Amniotic epithelial cell (primary cell): ENCODE measurements around the gene OXGR1.
"Not testable (repeated sequence)": the region's sequence is repeated elsewhere in the genome, so short reads cannot be mapped to it uniquely, and the experiment has no call there.

ENCODE experiments used
- DNase-seq: peaks from one replicate; pipeline ENCODE4 v3.0.0-alpha.2; 2010; ENCODE audit warnings: low read depth

The OXGR1 gene

GRCh38 chr13:97005625-97006262 is 11.5 kb upstream of the OXGR1 start:
- DNase-seq: peak; percentile 85

- DNase-seq: peak; percentile 61
These were observed 10.6 kb upstream of the OXGR1 start for GRCh38 chr13:97004886-97005285.

GRCh38 chr13:97004096-97004876 is 10.0 kb upstream of the OXGR1 start:
- peak; percentile 98 for DNase-seq

GRCh38 chr13:97003071-97003470 is 8.8 kb upstream of the OXGR1 start:
- peak; percentile 80 for DNase-seq

- peak; percentile 98 for DNase-seq
These were observed 8.3 kb upstream of the OXGR1 start for GRCh38 chr13:97002581-97002980.

- DNase-seq: no peak
These were observed 7.4 kb upstream of the OXGR1 start for GRCh38 chr13:97001636-97002035.

- peak; percentile 94 for DNase-seq
These were observed 6.1 kb upstream of the OXGR1 start for GRCh38 chr13:97000295-97000925.

GRCh38 chr13:96999091-96999490 is 4.8 kb upstream of the OXGR1 start:
- DNase-seq: no peak

- DNase-seq: no peak
These were observed 3.8 kb upstream of the OXGR1 start for GRCh38 chr13:96998051-96998450.

- DNase-seq: no peak
These were observed 2.6 kb upstream of the OXGR1 start for GRCh38 chr13:96996886-96997285.

GRCh38 chr13:96996107-96996506 is 1.8 kb upstream of the OXGR1 start:
- DNase-seq: no peak

- DNase-seq: no peak
These were observed 575 bp upstream of the OXGR1 start for GRCh38 chr13:96994858-96995243.

- DNase-seq: no peak
These were observed 651 bp downstream of the OXGR1 start for GRCh38 chr13:96993634-96994016.

GRCh38 chr13:96992633-96993032 is 1.6 kb downstream of the OXGR1 start:
- DNase-seq: no peak

GRCh38 chr13:96991072-96991471 is 3.2 kb downstream of the OXGR1 start:
- no peak for DNase-seq

- DNase-seq: no peak
These were observed 5.8 kb downstream of the OXGR1 start for GRCh38 chr13:96988441-96988840.

GRCh38 chr13:96984051-96984508 is 10.2 kb downstream of the OXGR1 start:
- no peak for DNase-seq

- DNase-seq: no peak
These were observed 11.6 kb downstream of the OXGR1 start for GRCh38 chr13:96982672-96983071.

GRCh38 chr13:96979861-96980260 is 14.4 kb downstream of the OXGR1 start:
- not testable (repeated sequence) for DNase-seq

- no peak for DNase-seq
These were observed 26.2 kb downstream of the OXGR1 start for GRCh38 chr13:96968027-96968426.

- DNase-seq: no peak
These were observed 27.0 kb downstream of the OXGR1 start for GRCh38 chr13:96967248-96967745.

- DNase-seq: no peak
These were observed 27.7 kb downstream of the OXGR1 start for GRCh38 chr13:96966415-96967102.
